SK-N-MC (cell line): Measurements from ENCODE around the gene KAZN.

Source experiments
- EZH2 ChIP-seq: fragments of 200-600 bp; sonication (generic); IDR thresholded peaks from one replicate; pipeline ENCODE4 v1.6.1; 2017; ENCODE audit warnings: antibody characterized with exemption
- FOXP2 ChIP-seq: optimal IDR thresholded peaks from 2 replicates; pipeline ENCODE3; 2011; ENCODE audit warnings: mild to moderate bottlenecking, moderate library complexity; ENCODE audit not compliant: insufficient read depth; ENCODE audit errors: extremely low read length, control extremely low read depth
- POLR2AphosphoS5 ChIP-seq: IDR thresholded peaks from 2 replicates; pipeline ENCODE4 v1.6.1; 2012; ENCODE audit warnings: mild to moderate bottlenecking, low read depth, low read length, borderline replicate concordance

- TF ChIP-seq POLR2AphosphoS5 (no peak), EZH2 (no peak), FOXP2 (no peak)
Measured at GRCh38 chr1:14593302-14593701, 5.2 kb upstream of the KAZN start.
